K562 (cell line): ENCODE results near the gene TM9SF4. TPM values are rescaled to one million over a fixed set of nuclear protein-coding genes. Genes with fewer than 3 reads are reported as not detected.
A peak's percentile ranks its signal among the peaks of the same experiment; 100 is the strongest.

ENCODE experiments used
- BACH1 ChIP-seq: fragments of 200-800 bp; sonication (Bioruptor generic); IDR thresholded peaks from 2 replicates; pipeline ENCODE4 v1.6.1; 2016; ENCODE audit warnings: missing genetic modification characterization, missing compliant biosample characterization
- CHD2 ChIP-seq: IDR thresholded peaks from 2 replicates; pipeline ENCODE4 v1.6.1; 2011; ENCODE audit warnings: low read depth, low read length
- HINFP ChIP-seq: fragments of 450-650 bp; conservative IDR thresholded peaks from 2 replicates; pipeline ENCODE4 v1.6.1; 2016; ENCODE audit warnings: missing genetic modification characterization, low read depth, mild to moderate bottlenecking, control low read depth, missing compliant biosample characterization
- HMGN3 ChIP-seq: IDR thresholded peaks from 2 replicates; pipeline ENCODE4 v1.6.1; 2011; ENCODE audit warnings: borderline replicate concordance, low read depth, mild to moderate bottlenecking, mixed read lengths, low read length; ENCODE audit not compliant: insufficient read length; ENCODE audit errors: extremely low read depth
- JUNB ChIP-seq: fragments of 450-650 bp; formaldehyde crosslinking; conservative IDR thresholded peaks from 2 replicates; pipeline ENCODE4 v1.4.0; 2020; ENCODE audit warnings: mild to moderate bottlenecking
- KLF6 ChIP-seq: fragments of 250-450 bp; sonication (Bioruptor Pico); IDR thresholded peaks from 2 replicates; pipeline ENCODE4 v1.4.0; 2020; ENCODE audit warnings: mild to moderate bottlenecking, moderate library complexity, borderline replicate concordance
- MECOM ChIP-seq: fragments of 250-450 bp; sonication (Bioruptor Pico); IDR thresholded peaks from 2 replicates; pipeline ENCODE4 v1.8.0; 2022; ENCODE audit warnings: inconsistent platforms
- MGA ChIP-seq: fragments of 450-650 bp; IDR thresholded peaks from 2 replicates; pipeline ENCODE4 v1.6.1; 2016; ENCODE audit warnings: mild to moderate bottlenecking, moderate library complexity
- RBM17 ChIP-seq: fragments of 200-400 bp; formaldehyde crosslinking; IDR thresholded peaks from 2 replicates; pipeline ENCODE4 v1.6.1; 2017; ENCODE audit warnings: low read depth, mild to moderate bottlenecking, low read length, borderline replicate concordance
- THRAP3 ChIP-seq: fragments of 450-650 bp; IDR thresholded peaks from 2 replicates; pipeline ENCODE4 v1.6.1; 2016; ENCODE audit warnings: mild to moderate bottlenecking, inconsistent platforms, borderline replicate concordance
- XRCC5 ChIP-seq: fragments of 200-400 bp; formaldehyde crosslinking; IDR thresholded peaks from 2 replicates; pipeline ENCODE4 v1.6.1; 2017; ENCODE audit warnings: low read depth, mild to moderate bottlenecking, low read length
- ZNF133 ChIP-seq: fragments of 250-450 bp; sonication (Bioruptor Pico); IDR thresholded peaks from 2 replicates; pipeline ENCODE4 v1.4.0; 2020; ENCODE audit warnings: mild to moderate bottlenecking
- ZNF224 ChIP-seq: sonication (generic); formaldehyde crosslinking; IDR thresholded peaks from 2 replicates; pipeline ENCODE4 v1.8.0; 2022; ENCODE audit warnings: mild to moderate bottlenecking, missing genetic modification reagents
- ZNF282 ChIP-seq: sonication (generic); formaldehyde crosslinking; IDR thresholded peaks from 2 replicates; pipeline ENCODE4 v1.8.1; 2023; ENCODE audit warnings: missing genetic modification reagents
- ZSCAN32 ChIP-seq: fragments of 450-650 bp; formaldehyde crosslinking; IDR thresholded peaks from 2 replicates; pipeline ENCODE4 v1.4.0; 2020; ENCODE audit warnings: mild to moderate bottlenecking, moderate library complexity
- polyA plus RNA-seq, 8 experiments: library from polyadenylated mRNA; depleted of rRNA in 4 of 8; stranded (reverse) in 5 of 8; unstranded in 3 of 8; fragments of >200 nt; fragmentation: Nextera tagmentation in 2 of 8; fragmentation: Illumina TruSeq in 1 of 8; extraction: Ambion mirVana in 2 of 8; extraction: Trizol in 1 of 8; gene quantifications; 2 replicates each; pipeline versions ENCODE4 v1.2.1 to v1.2.3, GENCODE V29; 2011 to 2014; ENCODE audit warnings: inconsistent platforms in 1 of 8, missing spikeins in 1 of 8
- total RNA-seq, 7 experiments: library from RNA; depleted of rRNA in 6 of 7; stranded (reverse); fragments of >200 nt in 6 of 7; fragmentation: Illumina TruSeq in 2 of 7; extraction: Trizol in 2 of 7; gene quantifications; 2 replicates each; pipeline versions ENCODE4 v1.2.1 to v1.2.3, GENCODE V29; 2011 to 2021; ENCODE audit warnings: low replicate concordance in 1 of 7

Gene TM9SF4
- total and polyA plus RNA-seq, 9 of the 15 experiments (the other 6 are each of a cell fraction or from before 2014, with no cell fraction given) = 14.5 to 46.3 (median 26.9) TPM

- TF ChIP-seq MGA (no peak), KLF6 (CRISPR knock-in tag) (no peak), ZSCAN32 (CRISPR knock-in tag) (peak; percentile 4; the same call in 1 of the 2 replicates), MECOM (CRISPR knock-in tag) (no peak), JUNB (CRISPR knock-in tag) (no peak), THRAP3 (no peak), BACH1 (tag) (no peak), HINFP (tag) (no peak), CHD2 (no peak), XRCC5 (no peak), HMGN3 (peak; percentile 88), ZNF282 (no peak), RBM17 (no peak), ZNF133 (CRISPR knock-in tag) (no peak), ZNF224 (CRISPR knock-in tag) (0 out of 2 replicates have a peak, but pooled peaks have one; percentile 64)
These were observed 98.3 kb downstream of the TM9SF4 start, which contains the start of the genes PLAGL2 and POFUT1 (continued) for GRCh38 chr20:32207626-32208498.
